SIG-M5 treated with dmso at 0.1 percent for 504 hours (cell line): Measurements from ENCODE around the gene SAA2.
"Not testable (repeated sequence)": the region's sequence is repeated elsewhere in the genome, so short reads cannot be mapped to it uniquely, and the experiment has no call there.

ENCODE experiments used
- DNase-seq: peaks from one replicate; lab custom pipeline; 2025; ENCODE audit not compliant: unreplicated experiment; lab: John Stamatoyannopoulos, UW

SAA2 gene

DNA sequence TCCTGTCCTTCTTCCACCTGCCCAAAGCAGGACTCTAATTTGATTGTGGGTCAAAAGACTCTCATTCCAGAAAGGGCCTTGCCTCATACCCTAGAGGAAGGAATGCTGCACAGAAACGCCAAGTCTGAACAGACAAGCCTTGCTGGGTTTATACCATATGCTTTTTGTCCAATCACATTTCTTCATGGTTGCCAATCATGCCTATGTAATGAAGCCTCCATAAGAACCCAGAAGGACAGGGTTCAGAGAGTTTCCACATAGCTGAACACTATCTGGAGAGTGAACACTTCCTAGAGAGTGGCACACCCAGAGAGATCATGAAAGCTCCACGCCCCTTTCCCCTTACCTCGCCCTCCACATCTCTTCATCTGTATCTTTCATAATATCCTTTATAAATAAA is 4.8 kb upstream of the SAA2 start:
- DNase-seq, result no peak

DNA sequence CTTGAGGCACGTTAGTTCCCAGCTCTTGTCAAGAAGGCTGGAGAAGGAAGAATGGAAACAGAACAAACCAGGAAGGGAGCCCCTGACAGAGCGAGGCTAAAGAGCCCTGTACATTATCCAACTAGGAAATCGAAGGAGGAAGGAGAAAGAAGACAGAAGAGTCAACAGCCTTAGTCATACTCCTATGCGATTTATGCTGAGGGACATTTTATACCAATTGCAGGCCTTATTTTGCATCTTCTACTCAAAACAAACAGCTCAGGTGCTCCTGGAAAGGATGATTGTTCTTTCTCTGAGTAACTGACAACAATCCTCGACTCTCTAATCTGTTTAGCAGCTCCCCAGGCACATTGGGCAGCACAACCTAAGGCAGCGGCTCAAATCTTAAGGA is 1.3 kb downstream of the SAA2 start:
- DNase-seq, result not testable (repeated sequence)

DNA sequence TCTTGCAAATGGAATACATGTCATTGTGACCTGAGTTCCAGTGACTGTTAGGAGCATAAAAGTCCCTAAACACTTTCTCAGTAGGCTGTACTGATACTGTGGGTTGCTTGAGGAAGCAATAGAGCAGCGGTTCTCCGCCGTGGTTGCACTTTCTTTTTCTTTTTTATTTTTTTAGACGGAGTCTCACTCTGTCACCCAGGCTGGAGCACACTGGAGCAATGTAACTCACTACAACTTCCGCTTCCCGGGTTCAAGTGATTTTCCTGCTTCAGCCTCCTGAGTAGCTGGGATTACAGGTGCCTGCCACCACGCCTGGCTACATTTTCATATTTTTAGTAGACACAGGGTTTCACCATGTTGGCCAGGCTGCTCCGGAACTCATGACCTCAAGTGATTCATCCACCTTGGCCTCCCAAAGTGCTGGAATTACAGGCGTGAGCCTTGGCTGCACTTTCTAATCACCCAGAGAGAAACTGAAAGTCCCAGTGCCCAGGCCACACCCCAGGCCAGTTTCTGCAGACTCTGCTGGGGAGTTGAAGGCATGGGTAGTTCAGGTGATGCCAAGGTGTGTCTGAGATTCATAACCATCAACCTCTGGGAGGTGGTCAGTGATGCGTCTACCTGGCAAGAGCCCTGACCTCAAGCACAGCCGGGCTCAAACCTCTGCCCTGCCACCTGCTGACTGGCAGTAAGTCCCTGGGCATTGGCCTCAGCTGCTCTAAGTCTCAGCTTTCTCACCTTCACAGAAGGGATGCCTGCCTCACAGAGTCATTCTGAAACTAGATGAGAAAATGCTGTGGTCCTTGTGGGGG is 1.9 kb downstream of the SAA2 start:
- not testable (repeated sequence) for DNase-seq

- no peak for DNase-seq
Observed at GRCh38 chr11:18245396-18245795, 3.1 kb downstream of the SAA2 start.

DNA sequence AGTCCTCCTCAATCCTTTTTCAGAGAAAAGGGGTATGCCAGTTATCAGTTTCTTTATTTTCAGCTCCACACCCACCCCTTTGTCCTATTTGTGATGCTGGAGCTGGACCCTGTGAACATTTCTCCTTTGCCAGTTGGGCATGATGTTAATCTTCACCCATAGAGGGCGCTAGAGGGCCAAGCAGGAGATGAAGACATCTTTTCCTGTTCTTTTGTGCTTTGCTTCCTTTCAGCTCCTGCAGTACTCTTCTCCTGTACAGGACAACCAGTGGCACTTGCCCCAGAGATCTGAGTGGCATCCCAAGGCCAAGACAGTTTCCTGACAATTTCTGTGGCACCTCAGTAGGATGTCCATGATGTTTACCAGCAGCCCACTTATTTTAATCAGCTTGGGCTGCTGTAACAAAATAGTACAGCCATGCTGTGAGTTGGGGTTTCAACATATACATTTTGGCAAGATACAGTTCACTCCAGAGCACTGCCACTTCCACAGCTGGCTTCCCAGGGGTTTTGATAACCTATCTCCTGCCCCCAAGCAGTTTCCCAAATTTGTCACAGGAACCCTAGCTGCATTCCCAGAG is 4.6 kb downstream of the SAA2 start:
- peak; percentile 67 for DNase-seq

GRCh38 chr11:18239655-18240054 is 8.8 kb downstream of the SAA2 start:
- DNase-seq, result no peak

DNA sequence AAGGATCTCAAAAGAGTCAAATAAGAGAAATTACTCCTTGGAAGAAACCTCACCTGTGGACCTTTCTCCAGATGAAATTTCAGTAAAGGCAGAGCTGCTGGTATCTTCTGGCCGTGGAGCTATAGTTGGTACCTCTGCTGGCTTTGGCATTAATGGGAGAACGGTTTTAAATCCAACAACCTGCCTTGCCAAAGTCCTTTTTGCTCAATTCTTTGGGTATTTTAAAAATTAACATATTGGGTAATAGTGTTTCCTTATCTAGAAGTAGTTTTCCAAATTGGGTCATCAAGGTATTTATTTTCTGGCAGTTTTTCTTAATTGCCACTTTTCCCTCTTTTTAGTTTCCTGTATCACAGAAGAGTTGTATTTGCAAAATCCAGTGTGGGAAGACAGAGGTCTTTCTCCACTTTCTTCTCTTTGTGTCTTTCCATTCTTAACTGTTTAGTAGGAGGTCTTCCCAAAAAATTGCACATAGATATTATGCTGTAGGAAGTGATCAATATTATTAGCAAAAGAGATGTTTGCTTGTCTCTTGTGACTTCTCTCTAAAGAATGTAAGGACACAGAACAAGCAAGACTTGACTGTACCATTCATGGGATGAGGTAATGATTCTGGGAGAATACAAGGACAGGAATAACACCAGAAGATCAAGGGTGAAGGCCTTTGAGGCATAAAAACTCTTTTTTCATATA is 11.7 kb downstream of the SAA2 start, which contains the start of gene SAA4:
TSS of gene SAA4 (minus strand) at position 139 of the 693 bp plus-strand sequence. CDS start 876 bp downstream, outside the sequence.
- no peak for DNase-seq

GRCh38 chr11:18235394-18236334 is 12.8 kb downstream of the SAA2 start:
- no peak for DNase-seq

- DNase-seq, result no peak
Observed at GRCh38 chr11:18233912-18234311, 14.6 kb downstream of the SAA2 start.

GRCh38 chr11:18230859-18231258 is 17.6 kb downstream of the SAA2 start:
- DNase-seq, result no peak

- peak; percentile 19 for DNase-seq
Observed at GRCh38 chr11:18229501-18229900, 19.0 kb downstream of the SAA2 start.

DNA sequence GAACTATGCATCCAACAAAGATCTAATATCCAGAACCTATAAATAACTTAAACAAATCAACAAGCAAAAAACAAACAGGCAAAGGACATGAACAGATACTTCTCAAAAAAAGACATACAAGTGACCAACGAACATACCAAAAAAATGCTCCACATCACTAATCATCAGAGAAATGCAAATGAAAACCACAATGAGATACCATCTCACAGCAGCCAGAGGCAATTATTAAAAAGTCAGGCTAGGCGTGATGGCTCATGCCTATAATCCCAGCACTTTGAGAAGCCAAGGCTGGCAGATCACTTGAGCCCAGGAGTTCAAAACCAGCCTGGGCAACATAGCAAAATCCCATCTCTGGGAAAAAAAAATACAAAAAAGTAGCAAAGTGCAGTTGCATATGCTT is 22.6 kb downstream of the SAA2 start:
- no peak for DNase-seq

- DNase-seq, result no peak
Observed at GRCh38 chr11:18223591-18224387, 24.7 kb downstream of the SAA2 start.

DNA sequence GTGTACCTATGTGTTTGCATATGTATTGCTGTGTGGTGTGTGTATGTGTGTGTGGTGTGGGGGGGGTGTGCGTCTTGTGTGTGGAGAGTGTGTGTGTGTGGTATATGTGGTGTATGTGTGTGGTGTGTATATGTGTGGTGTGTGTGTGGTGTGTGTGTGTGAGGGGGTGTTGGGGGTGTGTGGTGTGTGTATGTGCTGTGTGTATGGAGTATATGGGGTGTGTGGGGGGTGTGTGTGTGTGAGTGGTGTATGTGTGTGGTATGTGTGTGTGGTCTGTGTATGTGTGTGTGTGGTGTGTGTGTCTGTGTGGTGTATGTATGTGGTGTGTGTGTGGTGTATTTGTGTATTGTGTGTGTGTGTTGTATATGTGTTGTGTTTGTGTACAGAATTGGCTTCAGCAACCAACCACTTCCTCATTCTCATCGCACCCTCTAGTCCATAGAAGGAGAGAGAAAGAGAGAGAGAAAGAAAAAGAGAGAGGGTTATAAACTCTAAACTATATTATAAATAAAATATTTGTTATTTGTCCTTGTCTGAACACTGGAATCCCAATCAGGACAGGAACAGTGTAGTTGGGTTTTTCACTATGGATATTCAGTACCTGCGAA is 25.6 kb downstream of the SAA2 start:
- DNase-seq, result no peak

DNA sequence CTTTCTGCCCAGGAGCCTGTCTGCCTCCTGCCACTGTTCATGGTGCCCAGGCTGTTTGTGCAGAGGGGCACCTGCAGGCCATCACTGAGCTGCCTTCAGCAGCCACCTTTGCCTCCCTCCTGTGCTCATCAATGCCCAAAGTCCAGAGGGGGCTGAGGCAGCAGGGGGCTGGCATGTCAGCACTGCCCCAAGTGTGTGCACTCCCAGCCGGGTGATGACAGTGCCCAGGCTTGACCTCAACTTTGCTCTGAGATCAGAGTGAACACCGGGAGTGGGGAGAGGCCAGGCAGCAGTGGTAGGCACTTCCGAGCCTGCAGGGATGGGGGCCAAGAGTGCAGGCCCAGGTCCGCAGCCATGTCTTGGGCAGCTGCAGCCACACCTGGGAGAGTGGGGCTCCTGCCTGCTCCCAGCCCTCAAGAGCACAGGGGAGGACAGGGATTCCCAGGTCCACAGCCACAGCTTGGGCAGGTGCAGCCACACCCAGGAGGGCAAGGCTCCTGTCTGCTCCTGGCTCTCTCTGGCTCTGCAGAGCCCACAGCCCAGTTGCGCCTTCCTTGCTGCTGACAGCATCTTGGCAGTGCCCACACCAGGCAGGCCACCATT is 27.1 kb downstream of the SAA2 start:
- no peak for DNase-seq

GRCh38 chr11:18209058-18209457 is 39.4 kb downstream of the SAA2 start:
- no peak for DNase-seq

GRCh38 chr11:18204771-18205170 is 43.7 kb downstream of the SAA2 start:
- DNase-seq, result no peak

- no peak for DNase-seq
Observed at GRCh38 chr11:18204220-18204619, 44.2 kb downstream of the SAA2 start.

- DNase-seq, result peak; percentile 3
Observed at GRCh38 chr11:18203723-18204122, 44.7 kb downstream of the SAA2 start.
